ENCODE results near the gene ADGRB2.

Gene ADGRB2

GRCh38 chr1:31763671-31764311 lies 349 bp downstream of the ADGRB2 start:
- no peak for DNase-seq (ENCODE audit: low spot score)

GRCh38 chr1:31762726-31763670 lies 1.1 kb downstream of the ADGRB2 start:
- DNase-seq (ENCODE audit: low spot score), result peak; percentile 88

- DNase-seq (ENCODE audit: low spot score), result no peak
Measured at GRCh38 chr1:31762323-31762722, 1.8 kb downstream of the ADGRB2 start.

GRCh38 chr1:31761883-31762282 lies 2.3 kb downstream of the ADGRB2 start:
- no peak for DNase-seq (ENCODE audit: low spot score)

- DNase-seq (ENCODE audit: low spot score), result peak; percentile 85
Measured at GRCh38 chr1:31760471-31761470, 3.4 kb downstream of the ADGRB2 start.

- DNase-seq (ENCODE audit: low spot score), result no peak
Measured at GRCh38 chr1:31759298-31760023, 4.7 kb downstream of the ADGRB2 start.

- DNase-seq (ENCODE audit: low spot score), result no peak
Measured at GRCh38 chr1:31758823-31759222, 5.3 kb downstream of the ADGRB2 start.

GRCh38 chr1:31757989-31758388 lies 6.2 kb downstream of the ADGRB2 start:
- DNase-seq (ENCODE audit: low spot score), result no peak

- no peak for DNase-seq (ENCODE audit: low spot score)
Measured at GRCh38 chr1:31757204-31757679, 6.9 kb downstream of the ADGRB2 start.

GRCh38 chr1:31756578-31756977 lies 7.6 kb downstream of the ADGRB2 start:
- no peak for DNase-seq (ENCODE audit: low spot score)

GRCh38 chr1:31755850-31756492 lies 8.2 kb downstream of the ADGRB2 start:
- DNase-seq (ENCODE audit: low spot score), result no peak

- no peak for DNase-seq (ENCODE audit: low spot score)
Measured at GRCh38 chr1:31755197-31755611, 8.9 kb downstream of the ADGRB2 start.

GRCh38 chr1:31754397-31754796 lies 9.7 kb downstream of the ADGRB2 start:
- no peak for DNase-seq (ENCODE audit: low spot score)

GRCh38 chr1:31753707-31754349 lies 10.3 kb downstream of the ADGRB2 start:
- no peak for DNase-seq (ENCODE audit: low spot score)

- DNase-seq (ENCODE audit: low spot score), result no peak
Measured at GRCh38 chr1:31752952-31753475, 11.1 kb downstream of the ADGRB2 start.

- no peak for DNase-seq (ENCODE audit: low spot score)
Measured at GRCh38 chr1:31752258-31752657, 11.9 kb downstream of the ADGRB2 start.

- no peak for DNase-seq (ENCODE audit: low spot score)
Measured at GRCh38 chr1:31751822-31752241, 12.3 kb downstream of the ADGRB2 start.

- DNase-seq (ENCODE audit: low spot score), result no peak
Measured at GRCh38 chr1:31750858-31751510, 13.2 kb downstream of the ADGRB2 start.
